Measurements from ENCODE around the gene NACC2. TPM values are rescaled to one million over a fixed set of nuclear protein-coding genes. Genes with fewer than 3 reads are reported as not detected.

Gene NACC2
- total and polyA plus RNA-seq, 2 experiments from 2014 or later: 11.0 to 13.0 TPM

- no peak overlapping the region for H3K27ac ChIP-seq
- 90% methylated on average over 19 of the region's 20 CpGs for WGBS (ENCODE audit: low lambda C conversion rate, missing lambda C conversion rate)
- peaks cover 78% of the 10 kb centered on the region for H3K79me2 ChIP-seq
- no peak overlapping the region for H3K4me2 ChIP-seq
- no peaks in the 10 kb centered on the region for H3K27me3 ChIP-seq
- no peak for DNase-seq (ENCODE audit: low spot score)
- no peaks in the 10 kb centered on the region for H3K36me3 ChIP-seq (replicated peaks; ENCODE audit: insufficient read depth, low read depth)
- TF ChIP-seq EZH2phosphoT487 (IDR thresholded peaks at IDR 0.05; ENCODE audit: low read depth, severe bottlenecking, unreplicated experiment): no peak
- TF ChIP-seq EZH2 (IDR thresholded peaks at IDR 0.05; ENCODE audit: borderline replicate concordance): no peak
- no peak for TF ChIP-seq CTCF (IDR thresholded peaks at IDR 0.05; ENCODE audit: poor library complexity)
- no peaks in the 10 kb centered on the region for H3K9me3 ChIP-seq (ENCODE audit: low read depth)
- no peaks in the 10 kb centered on the region for H3K9me2 ChIP-seq (replicated peaks; ENCODE audit: insufficient read depth)
- H4K20me1 ChIP-seq (ENCODE audit: insufficient read depth, poor library complexity, severe bottlenecking): peaks cover 69% of the 10 kb centered on the region
- H2AFZ ChIP-seq: no peak overlapping the region
- peaks cover 24% of the 10 kb centered on the region for H3K4me1 ChIP-seq (ENCODE audit: insufficient read depth)
- H3K4me3 ChIP-seq: no peak overlapping the region
These were observed 3.3 kb downstream of the NACC2 start for GRCh38 chr9:136091582-136092352.

GRCh38 chr9:136090768-136091581 is 4.1 kb downstream of the NACC2 start:
- Histone ChIP-seq H3K27ac (no peak overlapping the region), H2AFZ (no peak overlapping the region), H3K9me3 (ENCODE audit: low read depth) (no peaks in the 10 kb centered on the region), H3K36me3 (replicated peaks; ENCODE audit: insufficient read depth, low read depth) (no peaks in the 10 kb centered on the region), H3K27me3 (no peaks in the 10 kb centered on the region), H3K4me2 (no peak overlapping the region), H3K9me2 (replicated peaks; ENCODE audit: insufficient read depth) (no peaks in the 10 kb centered on the region), H3K79me2 (peaks cover 86% of the 10 kb centered on the region), H3K4me1 (ENCODE audit: insufficient read depth) (peaks cover 24% of the 10 kb centered on the region), H4K20me1 (ENCODE audit: insufficient read depth, poor library complexity, severe bottlenecking) (peaks cover 77% of the 10 kb centered on the region), H3K4me3 (no peak overlapping the region)
- no peak for TF ChIP-seq CTCF (IDR thresholded peaks at IDR 0.05; ENCODE audit: poor library complexity)
- no peak for DNase-seq (ENCODE audit: low spot score)
- WGBS (ENCODE audit: low lambda C conversion rate, missing lambda C conversion rate): 90% methylated on average over 22 of the region's 22 CpGs

- no peaks in the 10 kb centered on the region for H3K36me3 ChIP-seq (replicated peaks; ENCODE audit: insufficient read depth, low read depth)
- 92% methylated on average over 9 of the region's 9 CpGs for WGBS (ENCODE audit: low lambda C conversion rate, missing lambda C conversion rate)
- peaks cover 94% of the 10 kb centered on the region for H3K79me2 ChIP-seq
- no peaks in the 10 kb centered on the region for H3K9me3 ChIP-seq (ENCODE audit: low read depth)
- H2AFZ ChIP-seq: no peak overlapping the region
- no peak for TF ChIP-seq CTCF (IDR thresholded peaks at IDR 0.05; ENCODE audit: poor library complexity)
- no peak for TF ChIP-seq EZH2 (IDR thresholded peaks at IDR 0.05; ENCODE audit: borderline replicate concordance)
- TF ChIP-seq EZH2phosphoT487 (IDR thresholded peaks at IDR 0.05; ENCODE audit: low read depth, severe bottlenecking, unreplicated experiment): no peak
- no peak overlapping the region for H3K4me2 ChIP-seq
- H3K4me3 ChIP-seq: no peak overlapping the region
- H3K9me2 ChIP-seq (replicated peaks; ENCODE audit: insufficient read depth): no peaks in the 10 kb centered on the region
- peaks cover 84% of the 10 kb centered on the region for H4K20me1 ChIP-seq (ENCODE audit: insufficient read depth, poor library complexity, severe bottlenecking)
- no peak overlapping the region for H3K27ac ChIP-seq
- H3K27me3 ChIP-seq: no peaks in the 10 kb centered on the region
- DNase-seq (ENCODE audit: low spot score): no peak
- peaks cover 24% of the 10 kb centered on the region for H3K4me1 ChIP-seq (ENCODE audit: insufficient read depth)
These were observed 4.9 kb downstream of the NACC2 start for GRCh38 chr9:136090056-136090735.

Data from hepatocyte (in vitro differentiated cells).